ENCODE data around the gene PASK.

DNA sequence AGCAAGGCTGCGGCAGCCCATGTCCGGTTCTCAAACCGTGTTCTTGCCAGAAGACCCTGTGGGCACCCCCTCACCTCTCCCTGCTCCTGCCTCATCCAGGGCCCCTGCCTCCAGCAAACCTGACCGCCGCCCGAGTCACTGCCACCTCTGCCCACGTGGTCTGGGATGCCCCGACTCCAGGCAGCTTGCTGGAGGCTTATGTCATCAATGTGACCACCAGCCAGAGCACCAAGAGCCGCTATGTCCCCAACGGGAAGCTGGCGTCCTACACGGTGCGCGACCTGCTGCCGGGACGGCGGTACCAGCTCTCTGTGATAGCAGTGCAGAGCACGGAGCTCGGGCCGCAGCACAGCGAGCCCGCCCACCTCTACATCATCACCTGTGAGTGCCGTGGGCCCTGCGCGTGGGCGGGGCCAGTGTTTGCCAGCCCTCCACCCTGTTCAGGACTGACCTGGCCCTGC is 79.4 kb downstream of the PASK start:
- TF ChIP-seq, protein P1, sequence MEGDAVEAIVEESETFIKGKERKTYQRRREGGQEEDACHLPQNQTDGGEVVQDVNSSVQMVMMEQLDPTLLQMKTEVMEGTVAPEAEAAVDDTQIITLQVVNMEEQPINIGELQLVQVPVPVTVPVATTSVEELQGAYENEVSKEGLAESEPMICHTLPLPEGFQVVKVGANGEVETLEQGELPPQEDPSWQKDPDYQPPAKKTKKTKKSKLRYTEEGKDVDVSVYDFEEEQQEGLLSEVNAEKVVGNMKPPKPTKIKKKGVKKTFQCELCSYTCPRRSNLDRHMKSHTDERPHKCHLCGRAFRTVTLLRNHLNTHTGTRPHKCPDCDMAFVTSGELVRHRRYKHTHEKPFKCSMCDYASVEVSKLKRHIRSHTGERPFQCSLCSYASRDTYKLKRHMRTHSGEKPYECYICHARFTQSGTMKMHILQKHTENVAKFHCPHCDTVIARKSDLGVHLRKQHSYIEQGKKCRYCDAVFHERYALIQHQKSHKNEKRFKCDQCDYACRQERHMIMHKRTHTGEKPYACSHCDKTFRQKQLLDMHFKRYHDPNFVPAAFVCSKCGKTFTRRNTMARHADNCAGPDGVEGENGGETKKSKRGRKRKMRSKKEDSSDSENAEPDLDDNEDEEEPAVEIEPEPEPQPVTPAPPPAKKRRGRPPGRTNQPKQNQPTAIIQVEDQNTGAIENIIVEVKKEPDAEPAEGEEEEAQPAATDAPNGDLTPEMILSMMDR (IDR thresholded peaks at IDR 0.05), result no peak
- TF ChIP-seq POLR2A (IDR thresholded peaks at IDR 0.05) (no peak), POLR2AphosphoS5 (IDR thresholded peaks at IDR 0.05) (no peak)

All from sigmoid colon (tissue), 4 donors.